Activated T-cell treated with anti-CD3 and anti-CD28 coated beads, Interleukin-2, amount 50 U/mL, for 24 hours (primary cell): Measurements from ENCODE around the gene ZNF750.

ENCODE experiments used
- DNase-seq: peaks from one replicate; pipeline ENCODE4 v3.0.0-alpha.2; 2020
- H3K27ac Mint-ChIP-seq: 2 replicates; pipeline ENCODE4 v1.8.0; 2020; ENCODE audit warnings: mild to moderate bottlenecking, mixed read lengths
- H3K27me3 Mint-ChIP-seq: 2 replicates; pipeline ENCODE4 v1.8.0; 2020; ENCODE audit warnings: mixed read lengths
- H3K36me3 Mint-ChIP-seq: 2 replicates; pipeline ENCODE4 v1.8.0; 2020; ENCODE audit warnings: low read depth, mixed read lengths
- H3K4me1 Mint-ChIP-seq: 2 replicates; pipeline ENCODE4 v1.8.0; 2020; ENCODE audit warnings: low read depth, mixed read lengths
- H3K4me3 Mint-ChIP-seq: 2 replicates; pipeline ENCODE4 v1.8.0; 2020; ENCODE audit warnings: mild to moderate bottlenecking, moderate library complexity, mixed read lengths
- H3K9me3 Mint-ChIP-seq: 2 replicates; pipeline ENCODE4 v1.8.0; 2020; ENCODE audit warnings: mixed read lengths

Gene ZNF750

GRCh38 chr17:82866590-82867191 lies 26.9 kb upstream of the ZNF750 start:
- Mint-ChIP-seq H3K4me3 (no peak overlapping the region), H3K27me3 (no peaks in the 10 kb centered on the region), H3K9me3 (no peaks in the 10 kb centered on the region), H3K27ac (peak overlapping the region; percentile 40), H3K4me1 (peaks cover 78% of the 10 kb centered on the region), H3K36me3 (peaks cover 25% of the 10 kb centered on the region)
- no peak for DNase-seq

- Mint-ChIP-seq H3K4me1 (peaks cover 79% of the 10 kb centered on the region), H3K4me3 (peak overlapping the region; percentile 38), H3K27me3 (no peaks in the 10 kb centered on the region), H3K27ac (peak overlapping the region; percentile 50), H3K9me3 (no peaks in the 10 kb centered on the region), H3K36me3 (peaks cover 25% of the 10 kb centered on the region)
- no peak for DNase-seq
These were observed 26.1 kb upstream of the ZNF750 start for GRCh38 chr17:82865774-82866395.

GRCh38 chr17:82865274-82865673 lies 25.5 kb upstream of the ZNF750 start:
- H3K9me3 Mint-ChIP-seq = no peaks in the 10 kb centered on the region
- H3K27ac Mint-ChIP-seq = peak overlapping the region; percentile 50
- no peak overlapping the region for H3K4me3 Mint-ChIP-seq
- H3K36me3 Mint-ChIP-seq = peaks cover 18% of the 10 kb centered on the region
- H3K4me1 Mint-ChIP-seq = peaks cover 79% of the 10 kb centered on the region
- H3K27me3 Mint-ChIP-seq = no peaks in the 10 kb centered on the region
- DNase-seq = no peak

GRCh38 chr17:82864713-82865248 lies 25.0 kb upstream of the ZNF750 start:
- H3K27me3 Mint-ChIP-seq = no peaks in the 10 kb centered on the region
- peak overlapping the region; percentile 95 for H3K27ac Mint-ChIP-seq
- no peak for DNase-seq
- H3K9me3 Mint-ChIP-seq = no peaks in the 10 kb centered on the region
- peaks cover 14% of the 10 kb centered on the region for H3K36me3 Mint-ChIP-seq
- H3K4me1 Mint-ChIP-seq = peaks cover 79% of the 10 kb centered on the region
- peak overlapping the region; percentile 71 for H3K4me3 Mint-ChIP-seq

- Mint-ChIP-seq H3K27me3 (no peaks in the 10 kb centered on the region), H3K9me3 (no peaks in the 10 kb centered on the region), H3K36me3 (peaks cover 10% of the 10 kb centered on the region), H3K4me1 (peaks cover 85% of the 10 kb centered on the region), H3K4me3 (peak overlapping the region; percentile 71), H3K27ac (peak overlapping the region; percentile 95)
- DNase-seq = peak; percentile 83
These were observed 24.3 kb upstream of the ZNF750 start for GRCh38 chr17:82863941-82864712.

- H3K4me1 Mint-ChIP-seq = peaks cover 89% of the 10 kb centered on the region
- peak overlapping the region; percentile 71 for H3K4me3 Mint-ChIP-seq
- DNase-seq = no peak
- peaks cover 12% of the 10 kb centered on the region for H3K36me3 Mint-ChIP-seq
- peak overlapping the region; percentile 95 for H3K27ac Mint-ChIP-seq
- H3K9me3 Mint-ChIP-seq = no peaks in the 10 kb centered on the region
- H3K27me3 Mint-ChIP-seq = no peaks in the 10 kb centered on the region
These were observed 23.6 kb upstream of the ZNF750 start for GRCh38 chr17:82863383-82863940.

- Mint-ChIP-seq H3K27me3 (no peaks in the 10 kb centered on the region), H3K27ac (peak overlapping the region; percentile 31), H3K4me3 (no peak overlapping the region), H3K4me1 (peaks cover 92% of the 10 kb centered on the region), H3K36me3 (peaks cover 14% of the 10 kb centered on the region), H3K9me3 (no peaks in the 10 kb centered on the region)
- no peak for DNase-seq
These were observed 23.0 kb upstream of the ZNF750 start for GRCh38 chr17:82862737-82863382.

GRCh38 chr17:82862191-82862590 lies 22.4 kb upstream of the ZNF750 start:
- Mint-ChIP-seq H3K4me1 (peaks cover 85% of the 10 kb centered on the region), H3K27ac (no peak overlapping the region), H3K36me3 (peaks cover 15% of the 10 kb centered on the region), H3K27me3 (no peaks in the 10 kb centered on the region), H3K9me3 (no peaks in the 10 kb centered on the region), H3K4me3 (no peak overlapping the region)
- no peak for DNase-seq

GRCh38 chr17:82861393-82861775 lies 21.6 kb upstream of the ZNF750 start:
- DNase-seq = no peak
- no peaks in the 10 kb centered on the region for H3K27me3 Mint-ChIP-seq
- peak overlapping the region; percentile 37 for H3K27ac Mint-ChIP-seq
- peaks cover 17% of the 10 kb centered on the region for H3K36me3 Mint-ChIP-seq
- H3K9me3 Mint-ChIP-seq = no peaks in the 10 kb centered on the region
- peaks cover 79% of the 10 kb centered on the region for H3K4me1 Mint-ChIP-seq
- H3K4me3 Mint-ChIP-seq = no peak overlapping the region

GRCh38 chr17:82860606-82861392 lies 21.0 kb upstream of the ZNF750 start:
- Mint-ChIP-seq H3K9me3 (no peaks in the 10 kb centered on the region), H3K4me1 (peaks cover 73% of the 10 kb centered on the region), H3K27me3 (no peaks in the 10 kb centered on the region), H3K4me3 (peak overlapping the region; percentile 62), H3K36me3 (peaks cover 21% of the 10 kb centered on the region), H3K27ac (peak overlapping the region; percentile 94)
- DNase-seq = no peak

- Mint-ChIP-seq H3K4me1 (peaks cover 62% of the 10 kb centered on the region), H3K36me3 (peaks cover 30% of the 10 kb centered on the region), H3K27me3 (no peaks in the 10 kb centered on the region), H3K9me3 (no peaks in the 10 kb centered on the region), H3K4me3 (peak overlapping the region; percentile 62), H3K27ac (peak overlapping the region; percentile 94)
- peak; percentile 66 for DNase-seq
These were observed 19.9 kb upstream of the ZNF750 start for GRCh38 chr17:82859431-82860403.

- no peak for DNase-seq
- Mint-ChIP-seq H3K36me3 (peaks cover 40% of the 10 kb centered on the region), H3K27ac (peak overlapping the region; percentile 94), H3K4me1 (peaks cover 52% of the 10 kb centered on the region), H3K27me3 (no peaks in the 10 kb centered on the region), H3K4me3 (peak overlapping the region; percentile 62), H3K9me3 (no peaks in the 10 kb centered on the region)
These were observed 18.7 kb upstream of the ZNF750 start for GRCh38 chr17:82858376-82859126.
